Activated CD8-positive, alpha-beta memory T cell treated with anti-CD3 and anti-CD28 coated beads for 24 hours (primary cell): ENCODE data around the gene EPHB3.
"Not testable (repeated sequence)": the region's sequence is repeated elsewhere in the genome, so short reads cannot be mapped to it uniquely, and the experiment has no call there.

Experiments
- DNase-seq: peaks from one replicate; pipeline ENCODE4 v3.0.0-alpha.2; 2020

EPHB3 gene

DNA sequence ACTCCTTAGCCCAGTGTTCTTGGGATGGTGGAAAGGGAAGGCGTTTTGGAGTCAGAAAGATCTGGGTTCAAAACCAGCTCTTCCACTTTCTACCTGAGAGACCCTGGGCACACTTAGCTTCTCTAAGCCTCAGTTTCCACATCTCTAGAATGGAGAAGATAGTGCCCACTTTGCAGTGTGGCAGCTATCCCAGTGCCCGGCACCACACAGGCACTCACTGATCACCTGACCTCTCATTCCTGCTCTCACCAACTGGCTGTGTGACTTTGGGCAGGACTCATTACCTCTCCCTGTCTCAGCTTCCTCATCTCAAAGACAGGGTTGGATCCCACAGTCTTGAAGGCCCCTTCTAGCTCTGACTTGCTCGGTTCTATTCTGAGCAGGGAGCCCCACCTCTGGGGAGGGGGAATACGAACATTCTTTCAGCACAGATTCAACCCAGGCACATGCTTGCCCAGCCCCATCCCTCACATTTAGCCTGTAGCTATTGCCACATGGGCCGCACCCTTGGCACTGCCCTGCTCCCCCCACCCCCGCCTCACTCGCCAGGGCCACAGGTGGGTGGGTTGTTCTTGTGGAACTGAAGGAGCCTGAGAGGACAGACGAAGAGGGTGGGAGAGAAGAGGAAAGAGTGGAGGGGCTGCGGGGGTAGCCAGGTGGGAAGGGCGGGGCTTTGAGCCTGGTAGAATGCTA lies 39.2 kb downstream of the EPHB3 start:
- no peak for DNase-seq

DNA sequence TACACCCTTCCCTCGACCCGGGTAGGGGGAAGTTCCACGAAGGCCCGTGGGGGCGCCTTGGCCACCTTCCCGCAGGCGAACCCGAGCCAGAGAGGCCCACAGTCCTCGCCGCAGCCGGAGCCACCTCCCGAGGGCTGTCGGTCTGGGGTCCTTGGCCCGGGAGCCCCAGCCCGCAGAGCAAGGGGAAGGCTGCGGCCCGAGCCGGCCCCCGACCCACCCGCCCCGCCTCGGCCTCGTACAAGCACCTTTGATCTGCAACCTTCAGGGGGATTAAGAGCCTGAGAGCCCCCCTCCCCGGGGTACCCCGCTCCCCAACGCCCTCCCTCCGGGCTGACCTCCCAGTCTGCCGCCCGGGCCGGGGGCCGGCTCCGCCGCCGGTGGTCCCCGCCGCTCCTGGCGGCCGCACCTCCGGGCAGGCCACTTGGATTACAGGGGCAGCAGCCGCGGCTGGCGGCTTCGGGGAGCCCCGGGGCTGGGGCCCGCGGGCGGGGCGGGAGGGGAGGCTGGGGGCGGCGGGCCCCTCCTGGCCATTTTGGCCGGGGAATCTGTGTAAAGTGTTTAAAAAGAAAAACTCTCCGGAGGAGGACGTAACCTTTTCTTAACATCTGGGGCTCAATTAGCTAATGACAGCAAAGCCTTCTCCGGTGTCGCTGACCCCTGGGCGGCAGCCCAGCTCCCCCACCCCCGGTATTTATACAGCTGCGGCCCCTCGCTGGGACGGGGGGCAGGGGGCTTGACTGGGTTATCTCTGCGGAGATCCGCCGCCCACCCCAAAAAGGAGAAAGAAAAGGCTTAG lies 40.2 kb downstream of the EPHB3 start:
- no peak for DNase-seq

DNA sequence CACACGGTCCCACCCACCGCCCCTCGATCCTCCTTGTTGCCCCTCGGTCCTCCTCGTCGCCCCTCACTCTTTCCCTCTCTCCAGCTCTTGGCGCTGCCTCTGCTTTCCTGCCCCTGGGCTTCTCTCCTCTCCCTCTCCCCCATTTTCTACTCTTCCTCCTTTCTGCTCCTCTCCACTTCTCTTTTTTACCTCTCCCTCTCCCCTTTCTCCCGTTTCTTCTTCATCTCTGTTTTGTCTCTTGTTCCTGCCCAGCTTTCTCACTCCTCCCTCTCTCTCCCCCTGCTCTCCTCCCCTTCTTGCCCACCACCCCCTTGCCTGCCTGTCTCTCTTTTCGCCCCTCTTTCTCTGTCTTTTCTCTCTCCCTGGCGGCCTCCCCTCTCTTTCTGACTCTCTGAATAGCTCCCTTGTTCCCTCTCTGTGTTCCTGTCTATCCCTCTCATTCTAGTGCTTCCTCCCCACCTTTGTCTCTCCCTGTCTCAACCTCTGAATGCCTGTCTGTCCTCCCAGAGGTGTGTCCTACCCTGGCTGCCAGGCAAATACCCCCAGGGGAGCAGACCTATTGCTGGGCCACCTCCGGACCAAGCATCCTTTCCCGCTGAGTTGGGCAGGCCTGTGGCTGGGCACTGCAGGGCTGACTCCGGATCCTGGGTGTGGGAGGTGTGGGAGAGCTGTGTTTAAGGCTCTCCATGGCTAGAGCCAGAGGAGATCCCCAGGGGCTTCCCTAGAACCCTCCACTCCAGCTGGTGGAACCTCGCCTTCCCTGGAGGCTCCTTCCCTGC lies 41.0 kb downstream of the EPHB3 start:
- DNase-seq, result no peak

DNA sequence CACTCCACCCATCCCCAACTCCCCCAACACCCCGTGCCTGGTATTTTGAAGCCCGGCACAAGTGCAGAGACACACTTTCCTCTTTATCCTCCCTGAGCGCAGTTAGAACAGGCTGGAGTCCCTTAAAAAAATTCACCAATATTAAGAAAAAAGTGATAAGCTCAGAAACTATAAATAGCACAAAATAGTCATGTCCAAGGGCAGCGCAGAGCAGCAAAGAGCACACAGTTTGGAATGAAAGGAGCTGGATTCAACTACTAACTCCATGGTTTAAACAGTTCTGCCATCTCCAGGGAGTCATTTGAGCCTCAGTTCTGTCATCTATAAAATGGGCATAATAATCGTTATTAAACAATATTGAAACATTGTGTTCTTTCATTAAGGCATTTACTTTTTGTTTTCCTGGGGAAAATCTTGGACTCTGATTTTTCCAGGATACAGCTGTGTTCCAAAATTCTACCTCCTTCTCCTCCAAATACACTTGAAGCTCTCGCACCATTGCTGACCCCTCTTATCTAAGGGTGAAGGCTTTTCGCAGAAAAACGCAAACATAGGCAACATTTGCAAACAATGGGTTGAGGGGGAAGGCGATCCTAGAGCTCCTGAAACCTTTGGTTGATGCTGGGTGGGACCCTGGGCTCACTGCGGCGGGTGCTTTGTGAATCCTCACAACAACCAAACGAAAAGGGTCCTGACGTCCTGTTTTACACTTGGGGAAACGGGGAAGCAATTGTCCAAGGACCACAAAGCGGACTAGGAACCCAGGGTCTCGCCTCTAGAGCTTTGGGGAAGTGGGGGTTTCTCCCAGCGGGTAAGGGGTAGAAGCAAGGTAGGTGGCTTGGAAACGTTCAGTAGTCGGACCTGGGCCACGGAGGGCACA lies 41.8 kb downstream of the EPHB3 start:
- DNase-seq, result no peak

DNA sequence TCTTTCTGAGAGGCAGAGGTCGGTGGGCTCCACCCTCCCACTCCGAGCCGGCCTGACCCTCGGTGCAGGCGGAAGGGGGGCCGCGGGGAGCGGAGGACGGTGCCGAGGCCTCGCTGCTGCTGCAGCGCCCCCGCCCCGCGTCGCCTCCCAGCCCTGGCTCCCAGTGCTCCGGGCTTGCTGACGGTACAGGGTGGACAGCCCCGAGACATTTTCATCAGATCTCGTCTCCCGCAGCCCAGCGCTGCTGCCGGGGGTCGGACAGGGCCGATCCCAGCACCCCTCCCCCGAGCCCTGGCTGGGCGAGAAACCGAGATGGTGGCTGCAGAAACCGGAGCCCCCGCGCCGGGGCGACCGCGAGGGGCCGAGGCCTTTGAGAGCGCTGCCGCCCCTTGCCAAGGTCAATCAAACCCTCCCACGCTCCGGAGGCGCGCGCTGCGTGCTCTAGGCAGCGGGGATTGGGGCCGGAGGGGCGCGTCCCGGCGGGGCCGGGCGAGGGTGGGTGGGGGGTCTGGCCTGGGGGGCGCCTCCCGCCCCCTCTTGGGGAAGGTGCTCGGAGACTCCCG lies 42.5 kb downstream of the EPHB3 start:
- no peak for DNase-seq

DNA sequence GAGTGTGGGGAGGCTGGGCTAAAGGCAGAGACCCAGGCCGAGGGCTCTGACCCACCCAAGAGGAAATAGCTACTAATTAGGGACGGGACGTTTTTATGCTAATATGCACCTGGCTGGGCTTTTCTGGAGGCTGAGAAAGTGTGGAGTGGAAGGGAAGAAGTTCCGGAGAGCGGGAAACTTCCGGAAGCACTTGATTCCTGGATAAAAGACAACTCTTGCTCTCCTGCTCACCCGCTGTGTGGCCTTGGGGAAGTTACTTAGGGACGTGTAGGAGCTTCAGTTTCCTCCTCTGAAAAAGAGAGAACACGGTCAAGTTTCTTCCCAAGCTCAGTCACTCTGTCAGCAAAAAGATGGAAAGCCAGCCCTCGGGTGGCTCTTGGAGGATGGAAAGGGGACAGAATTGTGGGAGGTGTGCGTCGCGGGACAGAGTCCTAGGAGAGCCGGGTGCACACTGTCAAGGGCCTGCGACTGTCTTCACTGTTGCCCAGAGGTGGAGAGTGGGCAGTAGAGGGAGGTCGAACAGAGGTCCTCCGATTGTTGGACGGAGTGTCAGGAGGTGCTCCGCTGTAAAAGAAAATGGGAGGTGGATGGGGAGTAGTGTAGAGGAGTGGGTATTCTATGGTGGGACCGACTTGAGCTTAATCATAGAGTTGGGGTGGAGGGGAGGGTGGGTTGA lies 43.2 kb downstream of the EPHB3 start:
- no peak for DNase-seq

DNA sequence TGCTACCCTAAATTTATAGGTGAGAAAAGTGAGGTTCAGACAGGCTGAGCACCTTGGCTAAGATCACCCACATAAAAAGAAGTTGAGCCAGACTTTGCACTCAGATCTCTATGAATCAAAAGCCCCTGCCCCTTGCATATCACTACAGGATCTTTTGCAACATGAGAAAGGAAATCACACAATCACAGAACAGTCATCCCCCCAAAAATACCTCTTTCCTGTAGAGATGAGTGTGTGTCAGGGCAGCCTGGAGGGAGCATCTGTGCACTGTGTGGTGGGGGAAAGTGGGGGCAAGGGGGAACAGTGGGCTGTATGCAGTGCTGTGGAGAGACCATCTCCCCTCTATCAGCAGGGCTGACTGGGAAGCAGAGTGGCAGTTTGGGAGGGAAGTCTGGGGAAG lies 46.6 kb downstream of the EPHB3 start:
- DNase-seq, result no peak

DNA sequence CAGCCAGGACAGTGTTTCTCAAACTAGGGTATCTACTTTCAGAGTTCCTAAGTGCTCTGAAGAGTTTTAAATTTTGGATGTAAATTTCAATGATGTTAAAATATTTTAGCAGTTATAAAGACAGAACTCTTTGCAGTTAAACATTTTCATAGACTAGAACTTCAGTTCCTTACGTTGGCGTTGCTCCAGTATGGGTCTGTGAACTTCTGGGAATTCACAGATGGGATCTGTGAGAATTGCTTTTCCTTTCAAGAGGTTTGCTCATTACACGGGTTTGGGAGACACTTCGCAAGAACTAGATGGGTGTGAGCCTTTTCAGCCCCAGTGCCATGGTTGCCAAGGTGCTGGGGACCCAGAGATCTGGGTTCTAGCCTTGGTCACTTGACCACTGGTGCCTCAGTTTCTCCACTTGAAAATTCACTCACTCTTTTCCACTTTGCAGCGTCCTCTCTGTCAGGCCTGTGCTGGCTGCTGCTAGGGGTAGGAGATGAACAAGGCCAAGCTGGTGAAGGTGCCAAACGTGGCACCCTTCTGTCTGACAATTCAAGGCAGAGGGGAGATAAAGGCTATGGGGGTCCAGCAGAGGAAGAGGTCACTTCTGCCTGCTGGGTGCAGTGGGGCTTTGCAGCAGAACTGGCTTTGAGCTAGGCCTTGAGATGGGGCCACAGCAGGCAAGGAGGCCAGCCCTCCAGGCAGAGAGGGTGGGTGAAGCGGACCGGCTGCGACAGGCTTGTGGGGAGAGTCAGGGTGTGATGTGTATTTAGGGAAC lies 48.1 kb downstream of the EPHB3 start:
- DNase-seq, result no peak

DNA sequence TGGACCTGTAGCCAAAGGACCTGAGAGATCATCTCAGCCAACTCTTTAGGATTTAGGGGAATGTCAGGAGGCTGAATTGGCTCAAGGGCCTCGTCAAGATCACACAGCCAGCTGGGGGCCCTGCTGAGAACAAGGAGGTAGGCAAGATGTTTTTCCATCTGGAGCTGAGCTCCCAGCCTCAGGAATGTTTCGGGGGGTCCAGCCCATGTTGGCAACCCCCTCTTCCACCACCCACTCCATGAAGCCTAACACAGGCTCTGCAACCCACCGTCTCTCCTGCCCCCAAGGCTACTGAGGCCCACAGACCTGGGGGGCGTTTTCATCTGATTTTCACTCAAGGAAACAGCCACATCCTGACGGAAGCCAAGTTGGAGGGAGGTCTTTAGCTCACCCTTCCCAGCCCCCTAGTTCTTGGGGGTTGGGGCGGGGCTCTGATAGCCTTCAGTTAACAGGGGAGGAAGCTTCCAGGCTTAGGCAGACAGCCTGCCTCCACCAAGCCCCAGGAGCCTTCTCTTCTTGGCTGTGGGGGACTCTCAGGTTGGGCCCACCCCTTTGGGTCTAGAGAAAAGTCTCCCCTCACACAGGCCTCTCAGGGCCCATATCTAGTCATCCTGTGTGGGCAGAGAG lies 48.8 kb downstream of the EPHB3 start:
- DNase-seq, result no peak

DNA sequence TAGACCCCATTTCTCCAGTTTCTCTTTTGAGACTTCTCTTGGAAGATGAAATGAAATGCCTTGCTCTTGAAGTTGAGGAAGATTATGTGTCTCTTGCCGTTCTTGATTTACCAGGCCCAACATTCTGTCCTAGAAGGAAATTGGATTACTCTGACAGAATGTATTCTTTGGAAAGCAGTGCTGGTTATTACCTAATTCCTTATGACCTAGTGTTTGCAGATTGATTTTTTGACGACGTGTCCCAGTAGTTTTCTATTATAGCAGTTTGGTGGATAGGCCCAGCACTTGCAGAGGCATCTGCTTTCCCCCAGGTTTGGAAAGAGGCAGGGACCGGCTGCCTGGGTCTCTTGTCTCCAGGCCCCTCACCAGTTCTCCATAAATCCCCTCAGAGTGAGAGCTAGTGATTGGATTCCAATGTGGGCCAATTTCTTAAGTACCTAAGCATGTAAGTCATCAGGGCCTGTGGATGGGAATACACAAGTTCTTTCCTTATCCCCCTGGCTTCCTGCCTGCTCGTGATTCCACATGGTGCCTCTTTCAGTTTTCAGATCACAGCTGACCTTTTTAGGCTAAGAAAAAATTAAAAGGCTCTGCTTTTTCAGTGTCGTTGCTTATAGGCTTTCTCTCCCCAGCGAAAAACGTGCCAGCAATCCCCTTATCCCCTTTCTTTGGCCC lies 50.2 kb downstream of the EPHB3 start:
- DNase-seq, result no peak

DNA sequence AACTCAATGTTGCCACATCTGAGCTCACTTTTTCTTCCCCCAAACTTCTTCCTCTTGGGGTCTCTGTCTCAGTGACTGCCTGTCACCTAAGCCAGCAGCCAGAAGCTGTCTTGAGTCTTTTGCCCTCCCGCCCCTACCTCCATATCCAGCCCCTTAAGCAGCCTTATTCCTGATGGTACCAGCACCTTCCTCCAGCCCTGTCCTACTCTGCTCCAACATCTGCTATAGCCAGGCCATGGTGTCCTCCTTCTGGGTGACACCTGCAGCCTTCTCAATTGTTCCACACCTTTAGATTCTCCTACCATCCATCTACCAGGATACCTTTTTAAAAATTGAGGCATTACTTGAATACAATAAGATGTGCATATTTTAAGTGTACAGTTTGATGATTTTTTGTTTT lies 53.8 kb downstream of the EPHB3 start:
- no peak for DNase-seq

DNA sequence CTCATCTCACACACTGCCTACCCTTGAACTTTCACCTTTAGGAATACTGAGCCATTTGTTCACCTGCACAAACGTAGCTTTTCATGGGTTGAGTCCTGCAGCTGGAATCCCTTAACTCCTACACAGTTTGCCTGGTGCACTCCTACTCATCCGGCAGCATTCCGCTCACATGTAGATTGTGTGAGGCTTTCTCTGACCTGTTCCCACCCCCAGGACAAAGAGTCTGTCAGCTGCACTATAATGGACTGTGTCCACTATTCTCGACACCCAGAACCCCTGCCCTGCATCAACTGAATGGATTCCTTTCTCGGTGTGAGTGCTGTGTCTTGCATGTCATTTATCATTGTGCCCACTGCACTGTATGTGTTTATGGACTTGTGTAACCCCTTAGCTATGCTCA lies 54.9 kb downstream of the EPHB3 start:
- DNase-seq, result no peak

DNA sequence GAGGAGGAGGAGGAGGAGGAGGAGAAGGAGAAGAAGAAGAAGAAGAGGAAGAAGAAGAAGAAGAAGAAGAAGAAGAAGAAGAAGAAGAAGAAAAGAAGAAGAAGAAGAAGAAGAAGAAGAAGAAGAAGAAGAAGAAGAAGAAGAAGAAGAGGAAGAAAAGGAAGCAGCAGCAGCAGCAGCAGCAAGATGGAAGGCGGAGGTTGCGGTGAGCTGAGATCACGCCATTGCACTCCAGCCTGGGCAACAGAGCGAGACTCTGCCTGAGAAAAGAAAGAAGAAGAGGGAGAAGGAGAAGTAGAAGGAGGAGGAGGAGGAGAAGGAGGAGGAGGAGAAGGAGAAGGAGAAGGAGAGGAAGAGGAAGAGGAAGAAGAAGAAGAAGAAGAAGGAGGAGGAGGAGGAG lies 55.7 kb downstream of the EPHB3 start:
- DNase-seq, result not testable (repeated sequence)

DNA sequence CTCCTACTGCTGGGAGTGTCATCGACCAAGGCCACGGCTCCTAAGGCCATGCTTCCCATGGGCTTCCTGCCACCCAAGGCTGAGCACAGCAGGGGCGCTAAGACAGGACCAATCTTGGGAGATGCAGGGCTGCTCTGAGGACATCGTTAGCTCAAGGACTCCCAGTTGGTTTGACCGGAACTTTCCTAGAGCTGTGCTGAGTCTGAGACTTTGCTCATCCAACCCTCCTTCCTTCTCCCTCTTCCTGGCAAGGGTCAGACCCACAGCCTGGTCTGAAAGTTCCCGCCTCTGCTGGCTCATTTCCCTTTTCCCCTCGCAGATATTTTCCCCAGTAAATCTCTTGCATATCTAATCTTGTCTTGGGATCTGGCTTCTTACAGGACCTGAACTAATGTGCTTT lies 57.2 kb downstream of the EPHB3 start:
- no peak for DNase-seq

DNA sequence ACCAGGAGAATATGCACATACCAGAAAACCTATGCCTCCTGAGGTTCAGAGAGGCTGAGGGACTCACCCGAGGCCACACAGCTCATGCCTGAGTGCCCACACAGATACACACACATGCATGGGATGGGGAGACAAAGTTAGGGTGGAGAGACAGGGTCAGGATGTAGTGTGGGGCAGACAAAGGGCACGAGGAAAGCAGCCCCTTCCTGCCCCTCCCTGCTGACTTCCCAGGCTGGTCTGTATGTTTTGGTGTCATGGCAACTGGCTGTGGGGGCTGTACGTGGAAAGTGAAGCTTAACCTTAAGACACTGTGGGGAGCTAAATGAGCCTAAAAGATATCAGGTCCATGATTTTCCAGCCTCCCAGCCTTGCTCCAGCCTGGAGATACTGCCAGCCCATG lies 57.8 kb downstream of the EPHB3 start:
- no peak for DNase-seq

DNA sequence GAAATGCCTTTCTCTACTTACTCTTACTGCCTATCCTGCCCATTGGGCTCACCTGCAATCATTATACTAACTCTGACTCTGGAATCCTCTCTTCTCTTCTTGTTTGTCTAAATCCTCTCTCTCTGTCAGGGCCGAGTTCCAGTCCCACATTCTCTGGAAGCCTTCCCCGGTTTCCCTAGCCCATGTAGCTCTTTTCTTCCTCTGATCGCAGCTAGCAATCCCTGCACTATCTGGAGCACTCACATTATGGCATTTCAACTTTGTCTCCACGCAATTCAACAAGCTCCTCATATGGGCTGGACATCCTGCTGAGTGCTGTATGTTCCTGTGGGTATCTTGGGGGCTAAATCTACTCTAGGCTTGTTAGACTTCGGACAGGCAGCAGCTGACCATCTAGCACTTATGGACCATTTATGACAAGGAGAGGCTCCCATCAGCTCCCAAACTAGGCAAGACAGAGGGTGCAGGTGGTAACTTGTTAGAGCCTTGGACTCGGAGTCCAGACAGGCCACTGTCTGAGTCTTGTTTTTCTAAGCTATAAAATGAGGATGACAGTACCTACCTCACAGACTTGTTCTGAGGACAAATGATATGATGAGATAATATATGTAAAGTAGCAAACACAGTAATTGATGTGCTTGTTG lies 58.3 kb downstream of the EPHB3 start:
- no peak for DNase-seq

DNA sequence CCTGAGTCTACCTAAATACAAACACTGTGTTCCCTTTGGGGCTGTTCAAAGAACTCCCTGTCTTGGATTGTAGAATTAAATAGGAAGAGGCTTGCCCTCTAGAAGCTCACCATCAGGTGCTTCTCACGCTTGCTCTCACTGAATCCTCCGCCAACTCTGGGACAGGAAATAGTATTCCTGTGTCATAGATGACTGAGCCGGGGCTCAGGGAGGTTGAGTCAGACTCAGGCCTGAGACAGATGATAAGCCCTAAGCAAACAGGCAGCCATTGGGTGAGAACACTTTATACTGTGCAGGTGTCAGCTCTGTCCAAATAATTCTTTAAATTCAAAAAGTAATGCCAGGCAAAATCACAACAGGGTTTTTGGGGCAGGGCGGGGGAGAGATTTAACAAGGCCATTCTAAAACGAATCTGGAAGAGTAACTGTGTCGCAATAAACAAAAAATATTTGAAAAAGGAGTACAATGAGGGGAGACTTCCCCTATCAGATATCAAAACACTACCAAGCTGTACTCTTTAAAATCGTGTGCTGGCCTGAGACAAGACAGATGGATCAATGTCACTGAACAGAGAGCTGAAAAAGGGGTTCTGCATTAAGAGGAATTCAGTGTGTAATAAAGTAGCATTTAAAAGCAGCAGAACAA lies 59.0 kb downstream of the EPHB3 start:
- no peak for DNase-seq

DNA sequence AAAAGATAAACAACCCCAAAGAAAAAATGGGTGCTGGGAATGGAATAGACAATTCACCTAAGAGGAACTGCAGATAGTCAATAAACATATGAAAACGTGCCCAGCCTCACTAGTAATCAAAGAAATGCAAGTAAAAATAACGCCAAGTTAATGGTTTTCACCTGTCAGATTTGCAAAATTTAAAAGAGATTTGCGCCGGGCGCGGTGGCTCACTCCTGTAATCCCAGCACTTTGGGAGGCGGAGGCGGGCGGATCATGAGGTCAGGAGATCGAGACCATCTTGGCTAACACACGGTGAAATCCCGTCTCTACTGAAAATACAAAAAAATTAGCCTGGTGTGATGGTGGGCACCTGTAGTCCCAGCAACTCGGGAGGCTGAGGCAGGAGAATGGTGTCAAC lies 60.6 kb downstream of the EPHB3 start:
- DNase-seq, result not testable (repeated sequence)

DNA sequence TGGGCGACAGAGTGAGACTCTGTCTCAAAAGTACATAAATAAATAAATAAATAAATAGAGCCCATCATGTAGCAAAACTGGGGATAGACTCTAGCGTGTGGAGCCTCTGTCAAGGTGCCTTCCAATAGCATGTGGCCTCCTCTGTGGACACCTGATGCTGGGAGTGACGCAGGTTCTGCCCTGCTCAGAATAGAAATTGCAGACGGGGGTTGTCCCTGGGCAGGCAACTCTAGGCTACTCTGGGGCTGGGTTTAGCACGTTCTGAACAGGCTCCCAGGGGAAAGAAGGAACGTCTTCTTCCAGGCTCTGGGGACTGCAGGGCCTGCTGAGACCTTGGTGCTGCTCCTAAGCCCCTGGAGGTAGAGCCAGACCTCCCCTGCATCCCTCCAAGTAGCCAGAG lies 65.3 kb downstream of the EPHB3 start:
- DNase-seq, result no peak
